Stomach (tissue), 4 donors: ENCODE measurements around the gene WDTC1.

Experiments used
- CTCF ChIP-seq, 7 experiments: fragments of 450-650 bp in 4 of 7; fragments of 200-600 bp in 3 of 7; sonication (generic) in 3 of 7; IDR thresholded peaks; one replicate each; pipeline ENCODE4 v1.5.1; 2016 to 2019; ENCODE audit warnings: antibody characterized with exemption in 7 of 7, control low read depth in 2 of 7, mild to moderate bottlenecking in 1 of 7
- POLR2A ChIP-seq, 4 donors: fragments of 450-650 bp; IDR thresholded peaks; one replicate each; pipeline ENCODE4 v1.6.1; 2016; ENCODE audit warnings: antibody characterized with exemption in 4 of 4, control low read depth in 2 of 4, mild to moderate bottlenecking in 1 of 4, moderate library complexity in 1 of 4

- TF ChIP-seq CTCF (IDR thresholded peaks at IDR 0.05) (peak in 1 of 7 experiments; percentile 7), POLR2A (IDR thresholded peaks at IDR 0.05) (no peak)
These were observed 114.7 kb downstream of the WDTC1 start for GRCh38 chr1:27348861-27349783.
